Gastrocnemius medialis (tissue), 4 donors: ENCODE measurements around the gene BDH1.

Experiments used
- POLR2A ChIP-seq, 2 donors: fragments of 450-650 bp; IDR thresholded peaks; one replicate each; pipeline ENCODE4 v1.6.1; 2017; ENCODE audit warnings: antibody characterized with exemption in 2 of 2, mild to moderate bottlenecking in 2 of 2, moderate library complexity in 2 of 2
- TF ChIP-seq, protein P1 (sequence below), 5 experiments: fragments of 450-650 bp in 3 of 5; fragments of 200-600 bp in 2 of 5; sonication (generic) in 2 of 5; IDR thresholded peaks in 4 of 5; conservative IDR thresholded peaks in 1 of 5; 1 replicate in 4 of 5; 2 replicates in 1 of 5; pipeline ENCODE4 v1.5.1; 2016 to 2019; ENCODE audit warnings: antibody characterized with exemption in 5 of 5, mild to moderate bottlenecking in 3 of 5, moderate library complexity in 3 of 5

- TF ChIP-seq, protein P1, sequence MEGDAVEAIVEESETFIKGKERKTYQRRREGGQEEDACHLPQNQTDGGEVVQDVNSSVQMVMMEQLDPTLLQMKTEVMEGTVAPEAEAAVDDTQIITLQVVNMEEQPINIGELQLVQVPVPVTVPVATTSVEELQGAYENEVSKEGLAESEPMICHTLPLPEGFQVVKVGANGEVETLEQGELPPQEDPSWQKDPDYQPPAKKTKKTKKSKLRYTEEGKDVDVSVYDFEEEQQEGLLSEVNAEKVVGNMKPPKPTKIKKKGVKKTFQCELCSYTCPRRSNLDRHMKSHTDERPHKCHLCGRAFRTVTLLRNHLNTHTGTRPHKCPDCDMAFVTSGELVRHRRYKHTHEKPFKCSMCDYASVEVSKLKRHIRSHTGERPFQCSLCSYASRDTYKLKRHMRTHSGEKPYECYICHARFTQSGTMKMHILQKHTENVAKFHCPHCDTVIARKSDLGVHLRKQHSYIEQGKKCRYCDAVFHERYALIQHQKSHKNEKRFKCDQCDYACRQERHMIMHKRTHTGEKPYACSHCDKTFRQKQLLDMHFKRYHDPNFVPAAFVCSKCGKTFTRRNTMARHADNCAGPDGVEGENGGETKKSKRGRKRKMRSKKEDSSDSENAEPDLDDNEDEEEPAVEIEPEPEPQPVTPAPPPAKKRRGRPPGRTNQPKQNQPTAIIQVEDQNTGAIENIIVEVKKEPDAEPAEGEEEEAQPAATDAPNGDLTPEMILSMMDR (IDR thresholded peaks at IDR 0.05 in 4 of 5, conservative IDR thresholded peaks at IDR 0.05 in 1 of 5): no peak
- no peak for TF ChIP-seq POLR2A (IDR thresholded peaks at IDR 0.05)
Measured at GRCh38 chr3:197460002-197460401, 95.8 kb downstream of the BDH1 start.
